ENCODE results near the gene SECISBP2L.

GRCh38 chr15:48940508-48940907, 105.7 kb downstream of the SECISBP2L start:
- TF ChIP-seq, protein P1, sequence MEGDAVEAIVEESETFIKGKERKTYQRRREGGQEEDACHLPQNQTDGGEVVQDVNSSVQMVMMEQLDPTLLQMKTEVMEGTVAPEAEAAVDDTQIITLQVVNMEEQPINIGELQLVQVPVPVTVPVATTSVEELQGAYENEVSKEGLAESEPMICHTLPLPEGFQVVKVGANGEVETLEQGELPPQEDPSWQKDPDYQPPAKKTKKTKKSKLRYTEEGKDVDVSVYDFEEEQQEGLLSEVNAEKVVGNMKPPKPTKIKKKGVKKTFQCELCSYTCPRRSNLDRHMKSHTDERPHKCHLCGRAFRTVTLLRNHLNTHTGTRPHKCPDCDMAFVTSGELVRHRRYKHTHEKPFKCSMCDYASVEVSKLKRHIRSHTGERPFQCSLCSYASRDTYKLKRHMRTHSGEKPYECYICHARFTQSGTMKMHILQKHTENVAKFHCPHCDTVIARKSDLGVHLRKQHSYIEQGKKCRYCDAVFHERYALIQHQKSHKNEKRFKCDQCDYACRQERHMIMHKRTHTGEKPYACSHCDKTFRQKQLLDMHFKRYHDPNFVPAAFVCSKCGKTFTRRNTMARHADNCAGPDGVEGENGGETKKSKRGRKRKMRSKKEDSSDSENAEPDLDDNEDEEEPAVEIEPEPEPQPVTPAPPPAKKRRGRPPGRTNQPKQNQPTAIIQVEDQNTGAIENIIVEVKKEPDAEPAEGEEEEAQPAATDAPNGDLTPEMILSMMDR (IDR thresholded peaks at IDR 0.05), result no peak
- no peak for TF ChIP-seq EZH2 (IDR thresholded peaks at IDR 0.05; ENCODE audit: borderline replicate concordance, insufficient read depth, low read depth, low read length, poor library complexity, severe bottlenecking)
